T-helper 2 cell (primary cell): ENCODE measurements around the gene WBP2NL.

Experiments
- DNase-seq, 5 experiments: peaks; one replicate each; pipeline versions ENCODE4 v3.0.0 to v3.0.0-alpha.2; 2012 to 2022

Gene WBP2NL

DNA sequence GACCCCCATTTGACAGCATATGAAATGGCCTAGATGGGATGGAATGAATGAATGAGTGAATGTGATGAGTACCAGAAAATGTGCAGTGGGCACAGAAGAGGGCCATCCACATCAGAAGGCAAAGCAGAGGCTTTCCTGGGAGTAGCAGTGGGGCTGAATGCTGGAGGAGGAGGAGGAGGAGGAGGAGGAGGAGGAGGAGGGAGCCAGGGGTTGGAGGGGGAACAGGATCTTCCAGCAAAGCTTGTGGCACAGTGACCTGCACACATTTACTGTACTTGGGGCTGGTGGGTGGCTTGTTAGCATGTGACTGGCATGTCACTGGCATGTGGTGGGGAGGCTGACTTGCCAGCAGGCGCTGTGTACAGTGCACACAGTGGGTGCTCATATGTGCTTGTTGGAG is 19.9 kb upstream of the WBP2NL start:
- DNase-seq, result no peak

GRCh38 chr22:41979423-41980250 is 19.0 kb upstream of the WBP2NL start:
- DNase-seq, result no peak

DNA sequence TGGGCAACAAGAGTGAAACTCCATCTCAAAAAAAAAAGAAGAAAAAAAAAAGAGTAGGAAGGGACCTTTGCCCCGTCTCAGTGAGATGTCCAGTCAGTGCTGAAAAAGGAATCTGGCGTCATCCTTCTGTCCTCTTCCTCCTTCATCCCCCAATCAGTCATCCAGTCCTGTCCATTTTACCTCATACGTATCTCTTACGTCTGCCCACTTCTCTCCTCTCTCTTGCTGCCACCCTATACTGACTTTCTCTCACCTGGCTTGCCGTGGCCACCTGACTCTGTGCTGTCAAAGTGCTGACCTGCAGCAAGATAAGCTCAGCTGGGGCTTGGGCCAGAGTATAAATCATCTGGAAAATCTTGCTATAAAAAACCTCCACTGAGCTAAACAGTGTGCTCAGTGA is 15.7 kb upstream of the WBP2NL start:
- no peak for DNase-seq

DNA sequence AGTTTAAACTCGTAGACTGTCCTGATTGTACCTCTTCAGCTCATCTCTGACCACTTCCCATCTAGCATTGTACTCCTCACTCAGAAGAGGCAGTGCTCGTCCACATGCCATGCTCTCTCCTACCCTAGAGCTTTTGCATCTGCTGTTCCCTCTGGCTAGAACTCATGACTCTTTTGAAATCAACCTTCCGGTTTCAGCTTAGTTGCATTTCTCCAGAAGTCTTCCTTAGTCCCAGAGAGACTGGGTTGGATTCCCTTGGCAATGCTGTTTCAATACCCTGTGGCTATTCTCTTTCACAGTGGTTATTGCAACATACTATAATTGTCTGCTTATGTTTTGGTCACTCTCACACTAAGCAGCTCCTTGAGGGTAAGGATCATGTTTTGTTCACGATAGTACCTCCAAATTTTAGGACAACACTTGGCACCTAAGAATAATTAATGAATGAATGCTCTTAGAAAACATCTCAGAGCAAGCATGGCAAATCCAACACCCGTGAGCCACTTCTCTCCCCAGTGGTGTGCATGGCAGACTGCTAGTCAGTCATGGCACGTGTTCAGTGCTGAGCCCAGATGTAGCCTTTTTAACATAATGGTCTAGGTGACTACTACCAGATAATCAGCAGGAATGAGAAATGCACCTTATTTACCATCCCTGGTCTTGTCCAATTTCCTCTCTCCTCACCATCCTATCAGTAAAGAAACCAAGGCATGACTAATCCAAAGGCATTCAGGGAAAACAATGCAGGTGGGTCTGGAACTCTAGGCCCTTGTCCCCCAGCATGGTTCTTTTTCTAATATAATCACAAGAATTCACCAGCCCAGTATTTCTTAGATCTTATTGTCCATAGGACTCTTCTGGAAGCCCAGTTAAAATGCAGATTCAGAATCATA is 14.8 kb upstream of the WBP2NL start:
- no peak for DNase-seq

DNA sequence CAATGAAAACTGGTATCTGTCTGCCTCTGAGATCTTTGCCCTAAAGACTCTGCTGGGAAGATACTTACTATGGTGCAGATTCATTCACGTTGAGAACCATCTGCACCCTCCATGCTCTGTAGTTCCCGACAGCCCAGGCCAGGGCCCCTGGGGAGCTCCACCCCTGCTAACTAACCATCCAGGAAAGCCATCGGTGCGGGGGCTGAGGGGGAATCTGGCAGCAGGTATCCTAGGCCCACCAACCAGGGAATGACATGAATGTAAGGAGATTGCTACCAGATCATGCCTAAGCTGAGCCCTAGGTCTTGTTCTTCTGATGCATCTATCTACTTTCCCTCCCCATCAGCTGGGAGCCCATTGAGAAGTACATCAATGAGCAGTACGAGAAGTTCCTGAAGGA is 11.3 kb upstream of the WBP2NL start:
- no peak for DNase-seq

- DNase-seq, result no peak
These were observed 9.3 kb upstream of the WBP2NL start for GRCh38 chr22:41989246-41989645.

GRCh38 chr22:41991111-41991510 is 7.5 kb upstream of the WBP2NL start:
- no peak for DNase-seq

DNA sequence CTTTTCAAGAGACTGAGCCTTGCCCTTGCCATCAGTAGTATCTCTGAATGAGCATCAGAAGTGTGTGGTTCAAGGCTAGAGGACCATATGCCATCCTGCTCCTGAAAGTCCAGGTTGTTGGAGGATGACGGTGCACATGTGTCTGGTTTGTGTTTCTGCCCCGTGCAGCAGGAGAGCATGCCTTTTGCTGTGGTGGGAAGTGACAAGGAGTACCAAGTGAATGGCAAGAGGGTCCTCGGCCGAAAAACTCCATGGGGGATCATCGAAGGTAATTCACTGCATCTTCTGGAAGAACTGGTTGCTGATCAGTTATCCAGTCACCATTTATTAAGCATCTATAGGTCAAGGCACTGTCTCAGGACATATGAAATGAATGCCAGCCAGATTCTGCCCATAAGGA is 6.1 kb upstream of the WBP2NL start:
- DNase-seq, result no peak

GRCh38 chr22:41995211-41995610 is 3.4 kb upstream of the WBP2NL start:
- no peak for DNase-seq

DNA sequence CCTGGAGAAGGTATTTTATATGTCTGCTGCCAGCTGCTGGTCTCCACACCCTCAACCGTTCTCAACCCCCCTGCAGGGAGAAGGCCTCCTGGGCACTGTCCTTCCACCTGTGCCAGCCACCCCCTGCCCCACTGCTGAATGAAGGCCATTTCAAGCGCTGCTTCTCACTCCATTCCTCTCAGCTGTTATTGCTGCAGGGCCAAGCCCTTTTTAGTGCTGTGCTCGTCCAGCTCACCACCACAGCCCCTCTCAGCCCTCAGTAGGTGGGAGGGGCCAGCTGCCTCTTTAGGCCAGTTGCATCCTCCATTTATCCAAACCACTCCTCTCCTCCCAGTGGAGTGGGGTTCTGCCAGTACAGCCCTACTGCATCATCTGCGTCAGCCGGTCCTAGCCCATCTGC is 1.8 kb upstream of the WBP2NL start:
- DNase-seq, result no peak

GRCh38 chr22:42000466-42000865 is 1.9 kb downstream of the WBP2NL start:
- no peak for DNase-seq

DNA sequence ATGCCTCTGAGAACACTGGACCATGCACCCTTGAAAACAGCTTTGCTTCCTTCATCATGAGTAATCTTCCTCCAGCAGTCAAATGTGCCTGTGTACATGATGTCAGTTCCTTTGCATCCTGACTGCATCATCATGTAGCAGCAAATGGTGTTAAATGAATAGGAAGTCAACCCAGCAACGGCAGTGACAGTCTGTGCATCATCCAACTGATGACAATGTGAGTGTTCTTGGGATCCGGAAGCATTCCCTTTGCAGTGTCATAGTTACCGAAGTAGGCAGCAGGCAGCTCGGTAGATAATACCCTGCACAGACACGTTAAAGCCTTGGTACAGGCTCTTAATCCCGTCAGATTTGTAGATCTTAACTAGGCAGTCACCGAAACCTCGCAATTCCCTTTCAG is 2.5 kb downstream of the WBP2NL start:
- peak in 1 of 5 experiments; percentile 11 for DNase-seq

- DNase-seq, result no peak
These were observed 3.1 kb downstream of the WBP2NL start for GRCh38 chr22:42001706-42002105.

DNA sequence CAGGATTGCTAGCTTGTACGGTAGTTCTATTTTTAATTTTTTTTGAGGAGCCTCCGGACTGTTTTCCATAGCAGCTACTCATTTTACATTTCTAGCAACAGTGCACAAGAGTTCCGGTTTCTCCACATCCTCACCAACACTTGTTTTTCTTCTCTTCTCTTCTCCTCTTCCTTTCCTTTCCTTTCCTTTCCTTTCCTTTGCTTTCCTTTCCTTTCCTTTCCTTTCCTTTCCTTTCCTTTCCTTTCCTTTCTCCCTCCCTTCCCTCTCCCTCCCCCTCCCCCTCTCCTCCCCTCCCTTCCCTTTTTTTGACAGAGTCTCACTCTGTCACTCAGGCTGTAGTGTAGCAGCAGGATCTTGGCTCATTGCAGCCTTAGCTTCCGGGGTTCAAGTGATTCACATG is 9.3 kb downstream of the WBP2NL start:
- no peak for DNase-seq

- no peak for DNase-seq
These were observed 12.2 kb downstream of the WBP2NL start for GRCh38 chr22:42010778-42011177.

DNA sequence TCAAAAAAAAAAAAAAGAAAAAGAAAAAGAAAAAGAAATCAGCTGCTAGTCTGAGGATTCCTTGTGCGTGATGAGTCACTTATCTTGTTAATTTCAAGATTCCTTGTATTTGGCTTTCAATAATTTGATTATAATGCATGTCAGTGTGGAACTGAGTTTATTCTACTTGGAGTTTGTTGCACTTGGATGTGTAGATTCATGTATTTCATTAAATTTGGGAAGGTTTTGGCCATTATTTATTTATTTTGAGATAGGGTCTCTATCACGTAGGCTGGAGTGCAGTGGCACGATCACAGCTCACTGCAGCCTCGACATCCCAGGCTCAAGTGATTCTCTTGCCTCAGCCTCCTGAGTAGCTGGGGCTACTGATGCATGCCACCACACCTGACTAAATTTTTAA is 14.8 kb downstream of the WBP2NL start:
- DNase-seq, result no peak

DNA sequence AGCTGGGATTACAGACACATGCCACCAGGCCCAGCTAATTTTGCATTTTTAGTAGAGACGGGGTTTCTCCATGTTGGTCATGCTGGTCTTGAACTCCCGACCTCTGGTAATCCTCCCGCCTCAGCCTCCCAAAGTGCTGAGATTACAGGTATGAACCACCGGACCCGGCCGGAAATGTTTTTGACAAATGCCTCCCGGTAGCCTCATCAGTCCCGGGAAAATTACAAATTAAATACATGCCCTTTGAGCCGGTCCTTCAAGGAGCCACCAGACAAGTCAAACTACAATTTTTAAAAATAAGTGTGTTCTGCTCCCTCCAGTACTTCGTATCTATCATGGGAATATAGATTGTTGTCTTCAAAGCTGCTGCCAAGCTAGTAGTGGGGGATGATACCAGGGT is 17.5 kb downstream of the WBP2NL start:
- no peak for DNase-seq

DNA sequence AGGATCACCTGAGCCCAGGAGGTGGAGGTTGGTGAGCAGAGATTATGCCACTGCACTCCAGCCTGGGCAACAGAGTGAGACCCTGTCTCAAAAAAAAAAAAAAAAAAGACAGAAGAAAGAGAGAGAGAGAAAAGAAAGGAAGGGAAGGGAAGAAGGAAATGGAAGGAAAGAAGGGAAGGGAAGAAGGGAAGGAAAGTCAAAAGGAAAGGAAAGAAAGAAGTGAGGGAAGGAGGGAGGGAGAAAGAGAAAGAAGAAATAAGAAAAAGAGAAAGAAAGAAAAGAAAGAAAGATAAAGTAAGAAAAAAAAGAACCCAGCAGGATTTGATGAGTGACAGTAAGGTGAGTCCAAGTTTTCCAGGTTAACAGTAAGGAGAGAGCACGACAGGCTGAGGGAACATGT is 19.6 kb downstream of the WBP2NL start:
- no peak for DNase-seq

DNA sequence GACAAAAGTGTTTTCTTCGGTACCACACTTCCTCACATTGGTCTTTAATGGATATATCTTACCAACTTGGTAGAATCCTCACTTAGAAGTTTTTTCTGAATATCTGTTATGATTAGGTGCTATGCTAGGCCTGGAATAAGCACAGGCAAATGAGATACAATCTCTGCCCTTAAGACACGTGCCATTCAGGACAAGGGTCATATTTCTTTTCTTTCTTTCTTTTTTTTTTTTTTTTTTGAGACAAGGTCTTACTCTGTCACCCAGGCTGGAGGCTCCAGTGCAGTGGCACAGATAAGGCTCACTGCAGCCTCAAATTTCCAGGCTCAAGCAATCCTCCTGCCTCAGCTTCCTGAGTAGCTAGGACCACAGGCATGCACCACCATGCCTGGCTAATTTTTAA is 23.0 kb downstream of the WBP2NL start:
- DNase-seq, result no peak

DNA sequence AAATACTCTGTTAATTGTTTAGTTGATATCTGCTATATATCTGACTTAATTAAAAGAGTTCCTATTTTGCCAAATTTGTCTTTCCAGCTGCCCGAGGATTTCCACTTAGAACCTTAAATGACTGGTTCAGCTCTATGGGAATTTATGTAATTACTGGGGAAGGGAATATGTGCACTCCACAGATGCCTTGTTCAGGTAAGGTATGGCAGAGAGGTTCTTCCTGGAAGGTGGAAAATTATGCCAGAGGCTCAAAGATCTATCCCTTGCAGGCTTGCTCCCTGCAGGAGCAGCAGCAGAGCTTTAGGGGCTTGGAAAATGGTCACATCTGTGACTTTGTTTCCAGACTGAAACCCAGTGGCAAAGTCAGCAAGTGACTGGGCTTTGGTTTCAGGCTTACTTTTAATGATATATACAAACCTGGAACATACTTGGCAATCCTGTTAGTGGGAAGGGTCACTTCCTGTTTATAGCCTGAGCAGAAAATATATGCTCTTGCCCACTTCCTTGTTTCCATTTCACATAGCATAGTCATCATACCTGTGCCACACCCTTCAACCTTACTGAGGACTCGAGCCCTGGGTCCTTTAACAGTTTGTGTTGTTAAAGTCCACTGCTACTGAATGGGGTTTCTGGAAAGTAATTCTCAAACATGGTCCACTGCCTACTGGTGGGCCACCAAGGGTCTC is 23.7 kb downstream of the WBP2NL start:
- DNase-seq, result peak in 1 of 5 experiments; percentile 56

GRCh38 chr22:42025421-42025820 is 26.8 kb downstream of the WBP2NL start:
- DNase-seq, result no peak

GRCh38 chr22:42026705-42027104 is 28.1 kb downstream of the WBP2NL start:
- DNase-seq, result no peak
